HCT116 (cell line): Measurements from ENCODE around the gene SFXN1. TPM values are rescaled to one million over a fixed set of nuclear protein-coding genes. Genes with fewer than 3 reads are reported as not detected.

Experiments
- ATAC-seq: fragments of 200-7000 bp; cut with Tn5 transposase; 2 replicates; pipeline ENCODE4 v1.9.1; 2020; ENCODE audit warnings: mild to moderate bottlenecking, moderate library complexity
- BruUV-seq: library from RNA; stranded (reverse); fragments of 400-500 nt; replicated peaks from 2 replicates; lab custom pipeline; 2021; lab: Mats Ljungman, UMichigan
- CTCF ChIA-PET: fragments of 300-600 bp; sonication (Branson Sonifier 250); formaldehyde crosslinking; loops from one replicate; lab custom pipeline; 2021; ENCODE audit warnings: antibody characterized with exemption; lab: Charles Lee
- POLR2A ChIA-PET: fragments of 300-600, 350-600 bp; sonication (Branson Sonifier 250); formaldehyde crosslinking; loops from one replicate; lab custom pipeline; 2021; ENCODE audit warnings: antibody characterized with exemption; lab: Charles Lee
- RAD21 ChIA-PET, 2 experiments: fragments of 300-600 bp; sonication (Branson Sonifier 250); formaldehyde crosslinking; loops; one replicate each; lab custom pipeline; 2023; ENCODE audit warnings: low total read pairs in 2 of 2; ENCODE audit not compliant: uncharacterized antibody in 2 of 2, unreplicated experiment in 2 of 2, low non-redundant PET in 1 of 2; lab: Charles Lee
- DNase-seq: peaks from one replicate; pipeline ENCODE4 v3.0.0-alpha.2; 2010; ENCODE audit warnings: low read depth, low spot score
- H2AFZ ChIP-seq: fragments of 200-600 bp; shearing (Covaris generic), sonication (generic); 2 replicates; pipeline ENCODE4 v1.6.1; 2017; ENCODE audit warnings: low read depth, mixed run types, mixed read lengths, antibody characterized with exemption, low read length; ENCODE audit not compliant: poor library complexity, severe bottlenecking
- H3K27ac ChIP-seq: 2 replicates; pipeline ENCODE4 v1.5.1; 2012; ENCODE audit warnings: low read depth, low read length
- H3K27me3 ChIP-seq: fragments of 200-600 bp; sonication (generic); 2 replicates; pipeline ENCODE4 v1.6.1; 2016; ENCODE audit warnings: mixed run types, low read length, mixed read lengths; ENCODE audit not compliant: insufficient read depth
- H3K36me3 ChIP-seq, 2 experiments: fragments of 200-500 bp in 1 of 2; fragments of 200-600 bp in 1 of 2; sonication (Bioruptor generic) in 1 of 2; sonication (generic) in 1 of 2; 2 replicates each; pipeline versions ENCODE4 v1.5.1 to v1.6.1; 2014 to 2016; ENCODE audit warnings: low read length in 2 of 2, inconsistent platforms in 1 of 2, mixed read lengths in 1 of 2, mixed run types in 1 of 2; ENCODE audit not compliant: insufficient read depth in 2 of 2, control insufficient read depth in 1 of 2
- H3K4me1 ChIP-seq, 2 experiments: fragments of 200-600 bp in 1 of 2; sonication (generic) in 1 of 2; 2 replicates each; pipeline versions ENCODE4 v1.5.1 to v1.6.1; 2012 to 2017; ENCODE audit warnings: low read length in 2 of 2, inconsistent platforms in 1 of 2, mild to moderate bottlenecking in 1 of 2, mixed read lengths in 1 of 2, mixed run types in 1 of 2, moderate library complexity in 1 of 2; ENCODE audit not compliant: insufficient read depth in 2 of 2, control insufficient read depth in 1 of 2
- H3K4me2 ChIP-seq: fragments of 200-600 bp; sonication (generic); 2 replicates; pipeline ENCODE4 v1.6.1; 2017; ENCODE audit warnings: mixed run types, low read length, mixed read lengths
- H3K4me3 ChIP-seq, 2 experiments: fragments of 200-600 bp in 1 of 2; sonication (generic) in 1 of 2; replicated peaks in 1 of 2; 2 replicates each; pipeline ENCODE4 v1.5.1; 2011 to 2016; ENCODE audit warnings: low read length in 2 of 2, control low read depth in 1 of 2, low read depth in 1 of 2, mild to moderate bottlenecking in 1 of 2, mixed read lengths in 1 of 2, mixed run types in 1 of 2
- H3K79me2 ChIP-seq: fragments of 200-600 bp; sonication (generic); 2 replicates; pipeline ENCODE4 v1.6.1; 2017; ENCODE audit warnings: mild to moderate bottlenecking, mixed run types, low read length, moderate library complexity, mixed read lengths; ENCODE audit not compliant: insufficient read depth
- H3K9ac ChIP-seq: fragments of 200-600 bp; sonication (generic); 2 replicates; pipeline ENCODE4 v1.6.1; 2016; ENCODE audit warnings: low read length, mixed read lengths
- H3K9me2 ChIP-seq: fragments of 200-600 bp; sonication (generic), shearing (Covaris generic); 2 replicates; pipeline ENCODE4 v1.6.1; 2017; ENCODE audit warnings: mixed run types, mild to moderate bottlenecking, moderate library complexity; ENCODE audit not compliant: insufficient read depth
- H3K9me3 ChIP-seq, 2 experiments: fragments of 200-500 bp in 1 of 2; fragments of 200-600 bp in 1 of 2; sonication (Bioruptor generic) in 1 of 2; sonication (generic) in 1 of 2; 2 replicates each; pipeline ENCODE4 v1.6.1; 2014 to 2017; ENCODE audit warnings: low read length in 2 of 2, mixed read lengths in 2 of 2, inconsistent platforms in 1 of 2, low read depth in 1 of 2, mild to moderate bottlenecking in 1 of 2, mixed run types in 1 of 2, moderate library complexity in 1 of 2; ENCODE audit not compliant: control insufficient read depth in 1 of 2, insufficient read depth in 1 of 2
- H4K20me1 ChIP-seq: fragments of 200-600 bp; sonication (generic), shearing (Covaris generic); 2 replicates; pipeline ENCODE4 v1.6.1; 2017; ENCODE audit warnings: mixed run types, mild to moderate bottlenecking, moderate library complexity; ENCODE audit not compliant: insufficient read depth
- CBX3 ChIP-seq: IDR thresholded peaks from 2 replicates; pipeline ENCODE4 v1.6.1; 2012; ENCODE audit warnings: low read depth
- EZH2phosphoT487 ChIP-seq: fragments of 200-600 bp; IDR thresholded peaks from 2 replicates; pipeline ENCODE4 v1.6.1; 2018; ENCODE audit warnings: antibody characterized with exemption, borderline replicate concordance
- FOSL1 ChIP-seq: IDR thresholded peaks from 2 replicates; pipeline ENCODE4 v1.6.1; 2012; ENCODE audit warnings: low read depth
- MAX ChIP-seq: IDR thresholded peaks from 2 replicates; pipeline ENCODE4 v1.6.1; 2012
- POLR2A ChIP-seq: IDR thresholded peaks from 2 replicates; pipeline ENCODE4 v1.7.0; 2011; ENCODE audit warnings: borderline replicate concordance; ENCODE audit not compliant: insufficient read depth, insufficient read length; ENCODE audit errors: extremely low read depth
- POLR2AphosphoS5 ChIP-seq: IDR thresholded peaks from 2 replicates; pipeline ENCODE4 v1.6.1; 2011; ENCODE audit warnings: mild to moderate bottlenecking, low read depth, low read length, moderate library complexity
- RAD21 ChIP-seq: IDR thresholded peaks from 2 replicates; pipeline ENCODE4 v1.6.1; 2012; ENCODE audit warnings: low read depth, mild to moderate bottlenecking
- SIN3A ChIP-seq: IDR thresholded peaks from 2 replicates; pipeline ENCODE4 v1.6.1; 2012; ENCODE audit warnings: low read depth
- SP1 ChIP-seq: IDR thresholded peaks from 2 replicates; pipeline ENCODE4 v1.6.1; 2012; ENCODE audit warnings: low read depth
- SRF ChIP-seq: IDR thresholded peaks from 2 replicates; pipeline ENCODE4 v1.6.1; 2012; ENCODE audit warnings: low read depth
- YY1 ChIP-seq: IDR thresholded peaks from 2 replicates; pipeline ENCODE4 v1.6.1; 2011; ENCODE audit warnings: low read length, low read depth, moderate library complexity, mild to moderate bottlenecking; ENCODE audit not compliant: insufficient replicate concordance; ENCODE audit errors: extremely low read depth
- ZBTB33 ChIP-seq: IDR thresholded peaks from 2 replicates; pipeline ENCODE4 v1.6.1; 2011; ENCODE audit warnings: mild to moderate bottlenecking, low read length, moderate library complexity; ENCODE audit not compliant: insufficient replicate concordance; ENCODE audit errors: extremely low read depth
- ZFX ChIP-seq: fragments of 450-650 bp; IDR thresholded peaks from 2 replicates; pipeline ENCODE4 v1.6.1; 2017
- ZNF274 ChIP-seq: fragments of 200-500 bp; sonication (Bioruptor generic); IDR thresholded peaks from 2 replicates; pipeline ENCODE4 v1.6.1; 2014; ENCODE audit warnings: mild to moderate bottlenecking, low read depth, low read length, inconsistent platforms
- intact Hi-C: fragments of 100-400 bp; cut with micrococcal nuclease; formaldehyde crosslinking; loops from 2 replicates; pipeline ENCODE4 v1.10.0; 2022
- total RNA-seq: library from RNA; stranded (reverse); gene quantifications from one replicate; pipeline ENCODE4 v1.2.1, GENCODE V29; 2021; ENCODE audit not compliant: unreplicated experiment
- TF ChIP-seq, protein P1 (sequence below): IDR thresholded peaks from 2 replicates; pipeline ENCODE4 v1.6.1; 2012; ENCODE audit warnings: low read depth

Gene SFXN1
- total RNA-seq, 1 experiment from 2014 or later: 145 TPM

DNA sequence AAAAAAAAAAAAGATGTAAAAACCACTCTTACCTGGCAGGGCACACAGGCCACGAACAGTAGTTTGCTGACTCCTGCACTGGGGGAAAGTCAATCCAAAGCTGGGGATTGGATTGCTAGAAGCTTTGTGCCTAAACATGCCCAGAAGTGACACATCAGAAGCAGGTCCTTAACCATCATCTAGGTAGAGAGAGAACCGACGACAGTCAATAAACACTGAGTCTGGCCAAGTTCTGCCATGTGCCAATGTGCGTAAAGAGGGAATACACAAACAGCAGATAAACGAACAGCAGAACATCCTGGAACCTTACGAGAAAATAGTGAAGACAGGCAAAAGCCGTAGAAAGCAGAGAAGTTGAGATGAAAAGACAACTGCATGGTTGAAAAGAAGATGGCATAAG is 14.9 kb downstream of the SFXN1 start:
- no peak overlapping the region for H3K27ac ChIP-seq
- POLR2A ChIA-PET: no interaction called here
- RAD21 ChIA-PET: no interaction called here
- H3K27me3 ChIP-seq: no peaks in the 10 kb centered on the region
- no peaks in the 10 kb centered on the region for H3K9me3 ChIP-seq
- no peaks in the 10 kb centered on the region for H3K9me2 ChIP-seq
- no peaks in the 10 kb centered on the region for H3K4me1 ChIP-seq
- peaks cover 97% of the 10 kb centered on the region for H3K79me2 ChIP-seq
- DNase-seq (no peak), ATAC-seq (no peak)
- H3K36me3 ChIP-seq: peaks cover 37 to 40% of the 10 kb centered on the region in 2 experiments; a peak in 3 of 4 replicates
- no peak overlapping the region for H3K9ac ChIP-seq
- H2AFZ ChIP-seq: no peak overlapping the region
- peaks cover 20% of the 10 kb centered on the region; the same call in 1 of the 2 replicates for H4K20me1 ChIP-seq
- CTCF ChIA-PET: no interaction called here
- no peak overlapping the region for H3K4me2 ChIP-seq
- TF ChIP-seq SP1 (no peak), POLR2A (no peak), EZH2phosphoT487 (no peak), FOSL1 (no peak), ZNF274 (no peak), SIN3A (no peak), SRF (no peak), MAX (no peak), RAD21 (no peak), YY1 (no peak), CBX3 (no peak), ZFX (no peak), POLR2AphosphoS5 (no peak), ZBTB33 (no peak)
- TF ChIP-seq, protein P1, sequence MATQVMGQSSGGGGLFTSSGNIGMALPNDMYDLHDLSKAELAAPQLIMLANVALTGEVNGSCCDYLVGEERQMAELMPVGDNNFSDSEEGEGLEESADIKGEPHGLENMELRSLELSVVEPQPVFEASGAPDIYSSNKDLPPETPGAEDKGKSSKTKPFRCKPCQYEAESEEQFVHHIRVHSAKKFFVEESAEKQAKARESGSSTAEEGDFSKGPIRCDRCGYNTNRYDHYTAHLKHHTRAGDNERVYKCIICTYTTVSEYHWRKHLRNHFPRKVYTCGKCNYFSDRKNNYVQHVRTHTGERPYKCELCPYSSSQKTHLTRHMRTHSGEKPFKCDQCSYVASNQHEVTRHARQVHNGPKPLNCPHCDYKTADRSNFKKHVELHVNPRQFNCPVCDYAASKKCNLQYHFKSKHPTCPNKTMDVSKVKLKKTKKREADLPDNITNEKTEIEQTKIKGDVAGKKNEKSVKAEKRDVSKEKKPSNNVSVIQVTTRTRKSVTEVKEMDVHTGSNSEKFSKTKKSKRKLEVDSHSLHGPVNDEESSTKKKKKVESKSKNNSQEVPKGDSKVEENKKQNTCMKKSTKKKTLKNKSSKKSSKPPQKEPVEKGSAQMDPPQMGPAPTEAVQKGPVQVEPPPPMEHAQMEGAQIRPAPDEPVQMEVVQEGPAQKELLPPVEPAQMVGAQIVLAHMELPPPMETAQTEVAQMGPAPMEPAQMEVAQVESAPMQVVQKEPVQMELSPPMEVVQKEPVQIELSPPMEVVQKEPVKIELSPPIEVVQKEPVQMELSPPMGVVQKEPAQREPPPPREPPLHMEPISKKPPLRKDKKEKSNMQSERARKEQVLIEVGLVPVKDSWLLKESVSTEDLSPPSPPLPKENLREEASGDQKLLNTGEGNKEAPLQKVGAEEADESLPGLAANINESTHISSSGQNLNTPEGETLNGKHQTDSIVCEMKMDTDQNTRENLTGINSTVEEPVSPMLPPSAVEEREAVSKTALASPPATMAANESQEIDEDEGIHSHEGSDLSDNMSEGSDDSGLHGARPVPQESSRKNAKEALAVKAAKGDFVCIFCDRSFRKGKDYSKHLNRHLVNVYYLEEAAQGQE: no peak
- intact Hi-C loops: no loop called here
- H3K4me3 ChIP-seq: no peak overlapping the region
- BruUV-seq: no TSS peak
